ENCODE measurements around the gene ZNF550. TPM values are rescaled to one million over a fixed set of nuclear protein-coding genes. Genes with fewer than 3 reads are reported as not detected.
A peak's percentile ranks its signal among the peaks of the same experiment; 100 is the strongest.

The ZNF550 gene
- total and polyA plus RNA-seq, 2 of the 13 experiments (the other 11 are each of a cell fraction or from before 2014, with no cell fraction given): 8.6 to 9.1 TPM

DNA sequence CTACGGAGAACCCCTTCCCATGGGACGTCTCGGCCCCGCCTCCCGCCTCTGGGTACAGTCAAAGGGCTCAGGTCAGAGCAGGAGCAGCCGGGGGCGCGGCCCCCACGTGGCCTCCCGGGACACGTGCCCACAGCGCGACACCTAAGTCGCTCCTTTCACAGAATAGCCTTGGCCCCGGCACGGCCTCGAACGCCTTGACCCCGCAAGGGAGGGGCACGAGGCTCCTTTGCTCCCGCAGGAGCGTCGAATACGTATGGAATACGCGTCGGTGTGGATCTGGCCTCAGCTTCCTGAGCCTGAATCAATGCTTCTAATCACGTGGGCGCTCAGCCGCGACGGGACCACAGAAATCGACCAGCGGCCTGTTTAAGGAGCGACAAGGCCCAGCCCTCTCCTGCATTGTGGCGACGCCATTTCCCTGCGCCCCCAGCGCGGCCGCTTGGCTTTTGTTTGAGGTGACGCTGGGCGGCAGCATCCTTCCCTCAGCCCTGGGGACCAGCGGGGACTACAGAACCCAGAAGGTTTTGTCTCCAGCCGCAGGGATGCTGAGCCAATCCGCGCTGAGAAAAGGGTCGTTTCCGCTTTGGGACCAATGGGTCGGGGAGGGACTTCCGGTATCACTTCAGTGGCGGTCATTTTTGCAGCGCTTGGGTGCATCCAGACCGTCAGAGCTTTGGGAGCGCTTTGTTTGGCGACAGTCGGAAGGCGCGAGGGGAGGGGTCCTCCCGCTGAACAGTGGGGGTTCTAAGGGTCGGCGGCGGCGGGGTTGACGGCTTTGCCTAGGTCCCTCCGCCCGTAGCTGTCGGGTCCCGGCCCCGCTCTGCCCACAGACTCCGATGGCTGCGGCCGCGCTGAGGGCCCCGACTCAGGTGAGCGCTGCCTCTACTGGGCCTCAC is 24.1 kb upstream of the ZNF550 start, which contains the start of gene ZIK1 (continued):
- TF ChIP-seq, protein P1, sequence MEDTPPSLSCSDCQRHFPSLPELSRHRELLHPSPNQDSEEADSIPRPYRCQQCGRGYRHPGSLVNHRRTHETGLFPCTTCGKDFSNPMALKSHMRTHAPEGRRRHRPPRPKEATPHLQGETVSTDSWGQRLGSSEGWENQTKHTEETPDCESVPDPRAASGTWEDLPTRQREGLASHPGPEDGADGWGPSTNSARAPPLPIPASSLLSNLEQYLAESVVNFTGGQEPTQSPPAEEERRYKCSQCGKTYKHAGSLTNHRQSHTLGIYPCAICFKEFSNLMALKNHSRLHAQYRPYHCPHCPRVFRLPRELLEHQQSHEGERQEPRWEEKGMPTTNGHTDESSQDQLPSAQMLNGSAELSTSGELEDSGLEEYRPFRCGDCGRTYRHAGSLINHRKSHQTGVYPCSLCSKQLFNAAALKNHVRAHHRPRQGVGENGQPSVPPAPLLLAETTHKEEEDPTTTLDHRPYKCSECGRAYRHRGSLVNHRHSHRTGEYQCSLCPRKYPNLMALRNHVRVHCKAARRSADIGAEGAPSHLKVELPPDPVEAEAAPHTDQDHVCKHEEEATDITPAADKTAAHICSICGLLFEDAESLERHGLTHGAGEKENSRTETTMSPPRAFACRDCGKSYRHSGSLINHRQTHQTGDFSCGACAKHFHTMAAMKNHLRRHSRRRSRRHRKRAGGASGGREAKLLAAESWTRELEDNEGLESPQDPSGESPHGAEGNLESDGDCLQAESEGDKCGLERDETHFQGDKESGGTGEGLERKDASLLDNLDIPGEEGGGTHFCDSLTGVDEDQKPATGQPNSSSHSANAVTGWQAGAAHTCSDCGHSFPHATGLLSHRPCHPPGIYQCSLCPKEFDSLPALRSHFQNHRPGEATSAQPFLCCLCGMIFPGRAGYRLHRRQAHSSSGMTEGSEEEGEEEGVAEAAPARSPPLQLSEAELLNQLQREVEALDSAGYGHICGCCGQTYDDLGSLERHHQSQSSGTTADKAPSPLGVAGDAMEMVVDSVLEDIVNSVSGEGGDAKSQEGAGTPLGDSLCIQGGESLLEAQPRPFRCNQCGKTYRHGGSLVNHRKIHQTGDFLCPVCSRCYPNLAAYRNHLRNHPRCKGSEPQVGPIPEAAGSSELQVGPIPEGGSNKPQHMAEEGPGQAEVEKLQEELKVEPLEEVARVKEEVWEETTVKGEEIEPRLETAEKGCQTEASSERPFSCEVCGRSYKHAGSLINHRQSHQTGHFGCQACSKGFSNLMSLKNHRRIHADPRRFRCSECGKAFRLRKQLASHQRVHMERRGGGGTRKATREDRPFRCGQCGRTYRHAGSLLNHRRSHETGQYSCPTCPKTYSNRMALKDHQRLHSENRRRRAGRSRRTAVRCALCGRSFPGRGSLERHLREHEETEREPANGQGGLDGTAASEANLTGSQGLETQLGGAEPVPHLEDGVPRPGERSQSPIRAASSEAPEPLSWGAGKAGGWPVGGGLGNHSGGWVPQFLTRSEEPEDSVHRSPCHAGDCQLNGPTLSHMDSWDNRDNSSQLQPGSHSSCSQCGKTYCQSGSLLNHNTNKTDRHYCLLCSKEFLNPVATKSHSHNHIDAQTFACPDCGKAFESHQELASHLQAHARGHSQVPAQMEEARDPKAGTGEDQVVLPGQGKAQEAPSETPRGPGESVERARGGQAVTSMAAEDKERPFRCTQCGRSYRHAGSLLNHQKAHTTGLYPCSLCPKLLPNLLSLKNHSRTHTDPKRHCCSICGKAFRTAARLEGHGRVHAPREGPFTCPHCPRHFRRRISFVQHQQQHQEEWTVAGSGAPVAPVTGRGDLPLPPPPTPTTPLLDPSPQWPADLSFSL (CRISPR knock-in tag; IDR thresholded peaks at IDR 0.05): no peak
- TF ChIP-seq NPAS2 (CRISPR knock-in tag; IDR thresholded peaks at IDR 0.05; ENCODE audit: borderline replicate concordance) (no peak), ZNF430 (CRISPR knock-in tag; IDR thresholded peaks at IDR 0.05) (no peak), PPARG (CRISPR knock-in tag; conservative IDR thresholded peaks at IDR 0.05) (no peak), ARID2 (CRISPR knock-in tag; IDR thresholded peaks at IDR 0.05; ENCODE audit: borderline replicate concordance) (no peak), ZNF891 (CRISPR knock-in tag; IDR thresholded peaks at IDR 0.05) (no peak), ZC3H13 (CRISPR knock-in tag; IDR thresholded peaks at IDR 0.05) (no peak), ZNF747 (CRISPR knock-in tag; IDR thresholded peaks at IDR 0.05; ENCODE audit: borderline replicate concordance) (no peak), NR2C2 (CRISPR knock-in tag; IDR thresholded peaks at IDR 0.05; ENCODE audit: borderline replicate concordance) (peak; percentile 84)
- TF ChIP-seq, protein P2, sequence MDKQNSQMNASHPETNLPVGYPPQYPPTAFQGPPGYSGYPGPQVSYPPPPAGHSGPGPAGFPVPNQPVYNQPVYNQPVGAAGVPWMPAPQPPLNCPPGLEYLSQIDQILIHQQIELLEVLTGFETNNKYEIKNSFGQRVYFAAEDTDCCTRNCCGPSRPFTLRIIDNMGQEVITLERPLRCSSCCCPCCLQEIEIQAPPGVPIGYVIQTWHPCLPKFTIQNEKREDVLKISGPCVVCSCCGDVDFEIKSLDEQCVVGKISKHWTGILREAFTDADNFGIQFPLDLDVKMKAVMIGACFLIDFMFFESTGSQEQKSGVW (CRISPR knock-in tag; IDR thresholded peaks at IDR 0.05; ENCODE audit: borderline replicate concordance): no peak
- TF ChIP-seq, protein P3, sequence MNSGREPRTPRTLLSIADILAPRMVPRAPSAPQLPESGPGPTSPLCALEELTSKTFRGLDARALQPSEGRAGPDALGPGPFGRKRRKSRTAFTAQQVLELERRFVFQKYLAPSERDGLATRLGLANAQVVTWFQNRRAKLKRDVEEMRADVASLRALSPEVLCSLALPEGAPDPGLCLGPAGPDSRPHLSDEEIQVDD (CRISPR knock-in tag; IDR thresholded peaks at IDR 0.05; ENCODE audit: borderline replicate concordance): no peak
- TF ChIP-seq, protein P4, sequence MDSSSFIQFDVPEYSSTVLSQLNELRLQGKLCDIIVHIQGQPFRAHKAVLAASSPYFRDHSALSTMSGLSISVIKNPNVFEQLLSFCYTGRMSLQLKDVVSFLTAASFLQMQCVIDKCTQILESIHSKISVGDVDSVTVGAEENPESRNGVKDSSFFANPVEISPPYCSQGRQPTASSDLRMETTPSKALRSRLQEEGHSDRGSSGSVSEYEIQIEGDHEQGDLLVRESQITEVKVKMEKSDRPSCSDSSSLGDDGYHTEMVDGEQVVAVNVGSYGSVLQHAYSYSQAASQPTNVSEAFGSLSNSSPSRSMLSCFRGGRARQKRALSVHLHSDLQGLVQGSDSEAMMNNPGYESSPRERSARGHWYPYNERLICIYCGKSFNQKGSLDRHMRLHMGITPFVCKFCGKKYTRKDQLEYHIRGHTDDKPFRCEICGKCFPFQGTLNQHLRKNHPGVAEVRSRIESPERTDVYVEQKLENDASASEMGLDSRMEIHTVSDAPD (CRISPR knock-in tag; IDR thresholded peaks at IDR 0.05): no peak
- TF ChIP-seq, protein P5, sequence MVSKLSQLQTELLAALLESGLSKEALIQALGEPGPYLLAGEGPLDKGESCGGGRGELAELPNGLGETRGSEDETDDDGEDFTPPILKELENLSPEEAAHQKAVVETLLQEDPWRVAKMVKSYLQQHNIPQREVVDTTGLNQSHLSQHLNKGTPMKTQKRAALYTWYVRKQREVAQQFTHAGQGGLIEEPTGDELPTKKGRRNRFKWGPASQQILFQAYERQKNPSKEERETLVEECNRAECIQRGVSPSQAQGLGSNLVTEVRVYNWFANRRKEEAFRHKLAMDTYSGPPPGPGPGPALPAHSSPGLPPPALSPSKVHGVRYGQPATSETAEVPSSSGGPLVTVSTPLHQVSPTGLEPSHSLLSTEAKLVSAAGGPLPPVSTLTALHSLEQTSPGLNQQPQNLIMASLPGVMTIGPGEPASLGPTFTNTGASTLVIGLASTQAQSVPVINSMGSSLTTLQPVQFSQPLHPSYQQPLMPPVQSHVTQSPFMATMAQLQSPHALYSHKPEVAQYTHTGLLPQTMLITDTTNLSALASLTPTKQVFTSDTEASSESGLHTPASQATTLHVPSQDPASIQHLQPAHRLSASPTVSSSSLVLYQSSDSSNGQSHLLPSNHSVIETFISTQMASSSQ (IDR thresholded peaks at IDR 0.05; ENCODE audit: low read depth): no peak
- TF ChIP-seq, protein P5 (CRISPR knock-in tag; IDR thresholded peaks at IDR 0.05; ENCODE audit: borderline replicate concordance): no peak; the same call in 1 of the 2 replicates

All from HepG2 (cell line).